ENCODE measurements around the gene ASAP3. TPM values are rescaled to one million over a fixed set of nuclear protein-coding genes. Genes with fewer than 3 reads are reported as not detected.
"Not testable (repeated sequence)": the region's sequence is repeated elsewhere in the genome, so short reads cannot be mapped to it uniquely, and the experiment has no call there.

Gene ASAP3
- total RNA-seq, 2 donors from 2014 or later: 28.2 to 50.4 TPM

DNA sequence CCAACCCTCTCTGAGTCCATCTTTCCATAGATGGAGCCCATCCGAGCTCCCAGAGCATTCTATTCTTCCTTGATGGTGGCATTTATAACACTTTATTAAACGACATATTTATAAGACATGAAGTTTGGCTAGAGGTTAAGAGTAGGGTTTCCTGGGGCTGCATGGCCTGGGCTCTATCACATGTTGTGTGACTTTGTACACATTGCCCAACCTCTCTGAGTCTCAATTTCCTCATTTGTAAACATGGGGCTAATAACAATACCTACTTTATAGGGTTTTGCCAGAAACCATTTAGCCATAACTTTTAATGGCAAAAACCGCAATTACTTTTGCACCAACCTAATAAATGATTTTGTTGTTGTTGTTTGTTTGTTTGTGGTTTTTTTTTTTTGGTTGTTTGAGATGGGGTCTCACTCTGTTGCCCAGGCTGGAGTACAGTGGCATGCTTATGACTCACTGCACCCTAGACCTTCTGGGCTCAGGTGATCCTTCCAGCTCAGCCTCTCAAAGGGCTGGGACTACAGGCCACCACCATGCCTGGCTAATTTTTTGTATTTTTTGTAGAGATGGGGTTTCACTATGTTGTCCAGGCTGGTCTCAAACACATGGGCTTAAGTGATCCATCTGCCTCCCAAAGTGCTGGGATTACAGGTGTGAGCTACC lies 13.9 kb upstream of the ASAP3 start:
- ATAC-seq (ENCODE audit: insufficient number of reproducible peaks, low FRiP score, low read depth): no peak
- H3K27me3 ChIP-seq (replicated peaks; ENCODE audit: insufficient read depth): no peaks in the 10 kb centered on the region
- no peaks in the 10 kb centered on the region for H3K9me3 ChIP-seq
- H3K4me3 ChIP-seq: no peak overlapping the region
- no peak overlapping the region for H3K27ac ChIP-seq
- DNase-seq (ENCODE audit: low spot score): no peak
- no peaks in the 10 kb centered on the region for H3K4me1 ChIP-seq (ENCODE audit: control insufficient read depth in 1 of 2, low read depth in 2 of 2)
- TF ChIP-seq, protein P1, sequence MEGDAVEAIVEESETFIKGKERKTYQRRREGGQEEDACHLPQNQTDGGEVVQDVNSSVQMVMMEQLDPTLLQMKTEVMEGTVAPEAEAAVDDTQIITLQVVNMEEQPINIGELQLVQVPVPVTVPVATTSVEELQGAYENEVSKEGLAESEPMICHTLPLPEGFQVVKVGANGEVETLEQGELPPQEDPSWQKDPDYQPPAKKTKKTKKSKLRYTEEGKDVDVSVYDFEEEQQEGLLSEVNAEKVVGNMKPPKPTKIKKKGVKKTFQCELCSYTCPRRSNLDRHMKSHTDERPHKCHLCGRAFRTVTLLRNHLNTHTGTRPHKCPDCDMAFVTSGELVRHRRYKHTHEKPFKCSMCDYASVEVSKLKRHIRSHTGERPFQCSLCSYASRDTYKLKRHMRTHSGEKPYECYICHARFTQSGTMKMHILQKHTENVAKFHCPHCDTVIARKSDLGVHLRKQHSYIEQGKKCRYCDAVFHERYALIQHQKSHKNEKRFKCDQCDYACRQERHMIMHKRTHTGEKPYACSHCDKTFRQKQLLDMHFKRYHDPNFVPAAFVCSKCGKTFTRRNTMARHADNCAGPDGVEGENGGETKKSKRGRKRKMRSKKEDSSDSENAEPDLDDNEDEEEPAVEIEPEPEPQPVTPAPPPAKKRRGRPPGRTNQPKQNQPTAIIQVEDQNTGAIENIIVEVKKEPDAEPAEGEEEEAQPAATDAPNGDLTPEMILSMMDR (IDR thresholded peaks at IDR 0.05): no peak
- no peaks in the 10 kb centered on the region for H3K36me3 ChIP-seq

DNA sequence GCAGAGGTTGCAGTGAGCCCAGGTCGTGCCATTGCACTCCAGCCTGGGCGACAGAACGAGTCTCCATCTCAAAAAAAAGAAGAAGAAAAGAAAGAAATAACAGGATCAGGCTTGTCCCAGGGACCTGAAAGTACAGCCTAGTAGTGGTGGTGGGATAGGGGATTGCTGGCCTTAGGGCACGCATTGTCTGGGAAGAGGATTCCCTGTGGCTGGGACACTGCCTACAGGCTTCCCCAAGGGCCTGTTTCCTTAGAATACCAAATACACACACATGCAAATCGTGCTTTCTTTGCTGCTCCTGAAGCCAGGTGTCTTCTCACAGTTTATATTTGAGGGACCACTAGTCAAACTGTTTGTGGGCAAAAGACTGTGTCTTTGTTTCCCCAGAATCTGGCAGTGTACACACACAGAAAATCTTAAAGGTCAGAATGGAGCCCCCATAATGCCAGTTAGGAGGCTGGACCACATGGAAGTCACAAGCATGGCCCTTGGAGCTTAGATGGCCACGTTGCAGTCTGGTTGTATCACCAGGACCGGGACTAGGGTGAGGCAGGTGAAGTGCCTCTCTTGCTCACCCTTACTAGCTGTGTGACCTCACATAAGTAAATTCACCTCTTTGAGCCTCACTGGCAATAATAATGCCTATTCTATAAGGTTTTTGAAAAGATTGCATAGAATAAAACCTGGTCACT lies 12.7 kb upstream of the ASAP3 start:
- Histone ChIP-seq H3K27ac (no peak overlapping the region), H3K4me3 (no peak overlapping the region), H3K9me3 (no peaks in the 10 kb centered on the region), H3K36me3 (no peaks in the 10 kb centered on the region), H3K4me1 (ENCODE audit: control insufficient read depth in 1 of 2, low read depth in 2 of 2) (no peaks in the 10 kb centered on the region), H3K27me3 (replicated peaks; ENCODE audit: insufficient read depth) (no peaks in the 10 kb centered on the region)
- TF ChIP-seq, protein P1 (IDR thresholded peaks at IDR 0.05): no peak
- ATAC-seq (ENCODE audit: insufficient number of reproducible peaks, low FRiP score, low read depth) (no peak), DNase-seq (ENCODE audit: low spot score) (no peak)

DNA sequence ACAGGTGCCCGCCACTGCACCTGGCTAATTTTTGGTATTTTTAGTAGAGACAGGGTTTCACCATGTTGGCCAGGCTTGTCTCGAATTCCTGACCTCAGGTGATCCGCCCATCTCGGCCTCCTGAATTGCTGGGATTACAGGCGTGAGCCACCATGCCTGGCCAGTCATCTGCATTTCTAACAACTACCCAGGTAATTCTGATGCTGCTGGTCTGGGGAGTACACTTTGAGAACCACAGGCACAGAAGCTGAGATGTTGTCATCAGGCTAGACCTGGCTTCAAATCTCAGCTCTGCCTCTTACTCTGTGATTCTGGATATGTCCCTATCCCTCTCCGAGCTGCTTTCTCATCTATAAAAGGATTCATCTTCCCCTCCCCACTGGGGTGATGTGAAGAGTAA lies 10.9 kb upstream of the ASAP3 start:
- H3K27me3 ChIP-seq (replicated peaks; ENCODE audit: insufficient read depth); DNase-seq (ENCODE audit: low spot score); H3K4me3 ChIP-seq; H3K9me3 ChIP-seq; ATAC-seq (ENCODE audit: insufficient number of reproducible peaks, low FRiP score, low read depth); H3K27ac ChIP-seq; H3K4me1 ChIP-seq (ENCODE audit: control insufficient read depth in 1 of 2, low read depth in 2 of 2); H3K36me3 ChIP-seq: not testable (repeated sequence)

DNA sequence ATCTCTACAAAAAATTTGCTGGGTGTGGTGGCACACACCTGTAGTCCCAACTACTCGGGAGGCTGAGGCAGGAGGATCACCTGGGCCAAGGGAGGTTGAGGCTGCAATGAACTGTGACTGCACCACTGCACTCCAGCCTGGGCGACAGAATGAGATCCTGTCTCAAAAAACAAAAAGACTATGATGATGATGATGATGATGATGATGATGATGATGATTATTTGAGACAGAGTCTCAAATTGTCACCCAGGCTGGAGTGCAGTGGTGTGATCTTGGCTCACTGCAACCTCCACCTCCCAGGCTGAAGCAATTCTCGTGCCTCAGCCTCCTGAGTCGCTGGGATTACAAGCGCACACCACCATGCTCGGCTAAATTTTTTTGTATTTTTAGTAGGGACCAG lies 8.8 kb upstream of the ASAP3 start:
- not testable (repeated sequence) for H3K27me3 ChIP-seq (replicated peaks; ENCODE audit: insufficient read depth); H3K27ac ChIP-seq; H3K36me3 ChIP-seq; ATAC-seq (ENCODE audit: insufficient number of reproducible peaks, low FRiP score, low read depth); H3K4me3 ChIP-seq; H3K4me1 ChIP-seq (ENCODE audit: control insufficient read depth in 1 of 2, low read depth in 2 of 2); DNase-seq (ENCODE audit: low spot score); H3K9me3 ChIP-seq

DNA sequence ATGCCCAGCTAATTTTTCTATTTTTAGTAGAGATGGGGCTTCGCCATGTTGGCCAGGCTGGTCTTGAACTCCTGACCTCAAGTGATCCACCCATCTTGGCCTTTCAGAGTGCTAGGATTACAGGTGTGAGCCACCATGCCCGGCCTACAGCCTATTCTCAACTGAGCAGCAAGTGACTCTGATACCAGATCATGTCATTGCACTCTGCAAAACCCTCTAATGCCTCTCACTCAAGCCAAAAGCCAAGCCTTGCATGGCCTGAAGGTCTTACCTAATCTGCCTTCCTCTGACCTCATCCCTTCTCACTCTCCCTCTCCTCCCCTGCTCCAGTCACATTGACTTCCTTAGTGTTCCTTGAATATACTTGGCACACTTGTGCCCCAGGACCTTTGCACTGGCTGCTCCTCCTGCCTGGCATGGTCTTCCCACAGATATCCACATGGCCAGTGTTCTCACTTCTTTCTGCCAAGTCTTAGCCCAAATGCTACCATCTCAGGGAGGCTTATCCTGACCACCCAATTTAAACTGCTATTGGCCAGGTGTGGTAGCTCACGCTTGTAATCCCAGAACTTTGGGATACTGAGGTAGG lies 8.2 kb upstream of the ASAP3 start:
- TF ChIP-seq, protein P1 (IDR thresholded peaks at IDR 0.05): no peak
- Histone ChIP-seq H3K4me3 (no peak overlapping the region), H3K36me3 (no peaks in the 10 kb centered on the region), H3K4me1 (ENCODE audit: control insufficient read depth in 1 of 2, low read depth in 2 of 2) (no peaks in the 10 kb centered on the region), H3K27me3 (replicated peaks; ENCODE audit: insufficient read depth) (no peaks in the 10 kb centered on the region), H3K9me3 (no peaks in the 10 kb centered on the region), H3K27ac (no peak overlapping the region)
- no peak for DNase-seq (ENCODE audit: low spot score)
- ATAC-seq (ENCODE audit: insufficient number of reproducible peaks, low FRiP score, low read depth): no peak

DNA sequence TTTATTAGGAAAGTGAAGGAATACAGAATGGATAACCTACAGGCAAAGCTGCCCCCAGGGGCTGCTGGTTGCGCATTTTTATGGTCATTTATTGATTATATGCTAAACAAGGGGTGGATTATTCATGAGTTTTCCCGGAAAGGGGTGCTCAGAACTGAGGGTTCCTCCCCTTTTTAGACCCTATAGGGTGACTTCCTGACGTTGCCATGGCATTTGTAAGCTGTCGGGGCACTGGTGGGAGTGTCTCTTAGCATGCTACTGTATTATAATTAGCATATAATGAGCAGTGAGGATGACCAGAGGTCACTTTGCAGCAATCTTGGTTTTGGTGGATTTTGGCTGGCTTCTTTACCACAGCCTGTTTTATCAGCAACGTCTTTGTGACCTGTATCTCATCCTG lies 5.9 kb upstream of the ASAP3 start:
- TF ChIP-seq, protein P1 (IDR thresholded peaks at IDR 0.05): no peak
- Histone ChIP-seq H3K4me3 (no peak overlapping the region), H3K9me3 (no peaks in the 10 kb centered on the region), H3K4me1 (ENCODE audit: control insufficient read depth in 1 of 2, low read depth in 2 of 2) (peaks cover 0 to 6% of the 10 kb centered on the region in 2 donors), H3K36me3 (no peaks in the 10 kb centered on the region), H3K27me3 (replicated peaks; ENCODE audit: insufficient read depth) (no peaks in the 10 kb centered on the region), H3K27ac (no peak overlapping the region)
- DNase-seq (ENCODE audit: low spot score) (no peak), ATAC-seq (ENCODE audit: insufficient number of reproducible peaks, low FRiP score, low read depth) (no peak)

All from thoracic aorta (tissue), 2 donors.